Endothelial cell of umbilical vein (primary cell): ENCODE results near the gene CNN2. TPM values are rescaled to one million over a fixed set of nuclear protein-coding genes. Genes with fewer than 3 reads are reported as not detected.

ENCODE experiments used
- BruUV-seq: library from RNA; stranded (reverse); fragments of 400-500 nt; replicated peaks from 2 replicates; lab custom pipeline; 2021; lab: Mats Ljungman, UMichigan
- CTCF ChIA-PET: fragments of 300-600, 350-600 bp; sonication (Branson Sonifier 250); formaldehyde crosslinking; loops from one replicate; lab custom pipeline; 2021; ENCODE audit warnings: antibody characterized with exemption, inconsistent platforms; lab: Charles Lee
- POLR2A ChIA-PET: fragments of 300-600, 350-600 bp; sonication (Branson Sonifier 250); formaldehyde crosslinking; loops from one replicate; lab custom pipeline; 2021; ENCODE audit warnings: antibody characterized with exemption, inconsistent platforms; lab: Charles Lee
- DNase-seq: peaks from one replicate; pipeline ENCODE4 v3.0.0-alpha.2; 2011; ENCODE audit warnings: low read depth, low spot score
- FAIRE-seq: peaks from 2 replicates; lab custom pipeline; 2011; peaks lifted over from hg19 to GRCh38; lab: Jason Lieb, UNC
- H2AFZ ChIP-seq: 2 replicates; pipeline ENCODE4 v1.6.0; 2012; ENCODE audit warnings: low read depth, low read length, control low read depth, inconsistent platforms
- H3K27ac ChIP-seq: 2 replicates; pipeline ENCODE4 v1.5.1; 2011; ENCODE audit warnings: low read depth, mild to moderate bottlenecking, control low read depth, low read length, moderate library complexity; ENCODE audit not compliant: insufficient read depth
- H3K27me3 ChIP-seq, 2 experiments: 2 replicates each; pipeline versions ENCODE4 v1.6.0 to v1.6.1; 2011; ENCODE audit warnings: low read length in 2 of 2, mixed read lengths in 1 of 2; ENCODE audit not compliant: control insufficient read depth in 2 of 2, insufficient read depth in 2 of 2
- H3K36me3 ChIP-seq, 2 experiments: 2 replicates in 1 of 2; 3 replicates in 1 of 2; pipeline ENCODE4 v1.5.1; 2011; ENCODE audit warnings: low read length in 2 of 2, mild to moderate bottlenecking in 1 of 2, moderate library complexity in 1 of 2; ENCODE audit not compliant: control insufficient read depth in 2 of 2, insufficient read depth in 2 of 2; ENCODE audit errors: extremely low read depth in 1 of 2
- H3K4me1 ChIP-seq: 3 replicates; pipeline ENCODE4 v1.5.1; 2011; ENCODE audit warnings: mild to moderate bottlenecking, low read length; ENCODE audit not compliant: control insufficient read depth, insufficient read depth; ENCODE audit errors: extremely low read depth
- H3K4me2 ChIP-seq: 2 replicates; pipeline ENCODE4 v1.6.1; 2011; ENCODE audit warnings: low read length, control low read depth, mixed read lengths; ENCODE audit not compliant: insufficient read depth
- H3K4me3 ChIP-seq, 3 experiments: fragments of 200-600 bp in 1 of 3; sonication (generic), shearing (Covaris generic) in 1 of 3; replicated peaks in 1 of 3; 2 replicates each; pipeline ENCODE4 v1.5.1; 2011 to 2016; ENCODE audit warnings: control low read depth in 3 of 3, low read length in 3 of 3, mild to moderate bottlenecking in 2 of 3, inconsistent platforms in 1 of 3, low read depth in 1 of 3, moderate library complexity in 1 of 3; ENCODE audit not compliant: insufficient read depth in 1 of 3
- H3K79me2 ChIP-seq: 2 replicates; pipeline ENCODE4 v1.6.0; 2012; ENCODE audit warnings: low read length, inconsistent platforms; ENCODE audit not compliant: control insufficient read depth, insufficient read depth
- H3K9ac ChIP-seq: replicated peaks from 2 replicates; pipeline ENCODE3; 2011; ENCODE audit warnings: low read length, control low read depth; ENCODE audit not compliant: insufficient read depth; ENCODE audit errors: extremely low read depth
- H3K9me1 ChIP-seq: replicated peaks from 3 replicates; pipeline ENCODE4 v1.6.0; 2011; ENCODE audit warnings: mild to moderate bottlenecking, low read length; ENCODE audit not compliant: control insufficient read depth, insufficient read depth; ENCODE audit errors: extremely low read depth
- H3K9me3 ChIP-seq: replicated peaks from 2 replicates; pipeline ENCODE4 v1.5.1; 2012; ENCODE audit warnings: low read length, inconsistent platforms; ENCODE audit not compliant: control insufficient read depth, insufficient read depth
- H4K20me1 ChIP-seq: replicated peaks from 2 replicates; pipeline ENCODE3; 2011; ENCODE audit warnings: mild to moderate bottlenecking, low read length; ENCODE audit not compliant: control insufficient read depth, insufficient read depth; ENCODE audit errors: extremely low read depth
- CTCF ChIP-seq, 2 donors: IDR thresholded peaks; 1 replicate in 1 of 2; 2 replicates in 1 of 2; pipeline ENCODE4 v1.5.1; 2011; ENCODE audit warnings: low read length in 2 of 2, mild to moderate bottlenecking in 2 of 2, moderate library complexity in 2 of 2, control low read depth in 1 of 2, inconsistent platforms in 1 of 2, low read depth in 1 of 2; ENCODE audit not compliant: insufficient read depth in 1 of 2; ENCODE audit errors: extremely low read depth in 1 of 2
- EZH2 ChIP-seq: IDR thresholded peaks from 2 replicates; pipeline ENCODE4 v1.6.1; 2012; ENCODE audit warnings: borderline replicate concordance, low read depth, mild to moderate bottlenecking, moderate library complexity, low read length, inconsistent platforms; ENCODE audit not compliant: severe bottlenecking
- FOS ChIP-seq: IDR thresholded peaks from 2 replicates; pipeline ENCODE4 v1.6.1; 2011; ENCODE audit warnings: mild to moderate bottlenecking, low read length, moderate library complexity, borderline replicate concordance; ENCODE audit not compliant: insufficient read depth
- GATA2 ChIP-seq: IDR thresholded peaks from 2 replicates; pipeline ENCODE4 v1.7.0; 2011; ENCODE audit warnings: low read depth, mild to moderate bottlenecking, moderate library complexity, mixed read lengths, low read length; ENCODE audit not compliant: insufficient read length, insufficient read depth
- JUN ChIP-seq: IDR thresholded peaks from 2 replicates; pipeline ENCODE4 v1.6.1; 2011; ENCODE audit warnings: borderline replicate concordance, low read depth; ENCODE audit not compliant: insufficient read length, insufficient read depth
- MAX ChIP-seq: IDR thresholded peaks from 2 replicates; pipeline ENCODE4 v1.6.1; 2011; ENCODE audit not compliant: insufficient read depth, insufficient read length
- MYC ChIP-seq: IDR thresholded peaks from one replicate; pipeline ENCODE4 v1.6.1; 2011; ENCODE audit warnings: mild to moderate bottlenecking, low read depth, low read length
- POLR2A ChIP-seq: IDR thresholded peaks from 2 replicates; pipeline ENCODE4 v1.6.1; 2012; ENCODE audit warnings: low read depth, mild to moderate bottlenecking, control low read depth, low read length
- POLR2AphosphoS5 ChIP-seq: IDR thresholded peaks from 2 replicates; pipeline ENCODE4 v1.6.1; 2012; ENCODE audit warnings: low read depth, mild to moderate bottlenecking, control low read depth, low read length, moderate library complexity; ENCODE audit not compliant: insufficient read depth
- dilution Hi-C: fragments of 300-500 bp; cut with MboI; formaldehyde crosslinking; loops from one replicate; pipeline ENCODE4 v1.15.0; 2019; ENCODE audit warnings: low sequenced_read_pairs; ENCODE audit not compliant: extremely low pct_ligation_motif_present
- intact Hi-C: fragments of 100-400 bp; cut with micrococcal nuclease; formaldehyde crosslinking; loops from one replicate; pipeline ENCODE4 v1.10.0; 2022
- polyA plus RNA-seq, 4 experiments: library from polyadenylated mRNA; depleted of rRNA in 3 of 4; stranded (reverse) in 3 of 4; unstranded in 1 of 4; fragments of >200 nt; gene quantifications; 2 replicates each; pipeline versions ENCODE4 v1.2.1 to v1.2.3, GENCODE V29; 2011 to 2012; ENCODE audit warnings: missing spikeins in 1 of 4
- total RNA-seq: library from RNA; stranded (reverse); gene quantifications from 2 replicates; pipeline ENCODE4 v1.2.3, GENCODE V29; 2021

CNN2 gene
- total and polyA plus RNA-seq, 2 donors (not counting 3 experiments of a cell fraction or from before 2014, with no cell fraction given): 207 to 286 TPM

GRCh38 chr19:1002600-1002999, 23.8 kb upstream of the CNN2 start:
- Histone ChIP-seq H3K4me3 (no peak overlapping the region), H3K9ac (no peak overlapping the region), H2AFZ (no peak overlapping the region), H3K79me2 (no peaks in the 10 kb centered on the region), H3K4me2 (no peak overlapping the region), H3K27ac (no peak overlapping the region), H3K4me1 (no peaks in the 10 kb centered on the region), H3K9me1 (no peaks in the 10 kb centered on the region), H3K36me3 (no peaks in the 10 kb centered on the region), H3K9me3 (no peaks in the 10 kb centered on the region), H4K20me1 (no peaks in the 10 kb centered on the region), H3K27me3 (peaks cover 12 to 14% of the 10 kb centered on the region in 2 experiments)
- dilution Hi-C loops (no loop called here), intact Hi-C loops (no loop called here)
- ChIA-PET POLR2A (no interaction called here), CTCF (no interaction called here)
- FAIRE-seq: no peak
- TF ChIP-seq CTCF (IDR thresholded peaks at IDR 0.05; ENCODE audit: extremely low read depth in 1 of 2, insufficient read depth in 1 of 2, low read depth in 1 of 2, low read length in 2 of 2): no peak
- no peak for TF ChIP-seq FOS
- no peak for TF ChIP-seq EZH2
- TF ChIP-seq MYC: no peak
- no peak for TF ChIP-seq GATA2
- TF ChIP-seq POLR2A: no peak
- no peak for TF ChIP-seq MAX
- no peak for TF ChIP-seq JUN
- TF ChIP-seq POLR2AphosphoS5: no peak
- no TSS peak for BruUV-seq
- DNase-seq: no peak
